Uterus (tissue), 4 donors: ENCODE data around the gene ADRA2C. TPM values are rescaled to one million over a fixed set of nuclear protein-coding genes. Genes with fewer than 3 reads are reported as not detected.

Source experiments
- DNase-seq, 2 donors: peaks; one replicate each; pipeline ENCODE4 v3.0.0-alpha.2; 2019 to 2020
- H3K27ac ChIP-seq, 2 donors: fragments of 200-600 bp; sonication (generic); 1 replicate in 1 of 2; 2 replicates in 1 of 2; pipeline ENCODE4 v1.5.1; 2016 to 2018
- H3K27me3 ChIP-seq, 2 donors: fragments of 200-600 bp; sonication (generic); one replicate each; pipeline ENCODE4 v1.5.1; 2018 to 2019; ENCODE audit warnings: control low read depth in 1 of 2
- H3K36me3 ChIP-seq, 2 donors: fragments of 200-600 bp; sonication (generic); one replicate each; pipeline ENCODE4 v1.5.1; 2019; ENCODE audit warnings: control low read depth in 1 of 2
- H3K4me1 ChIP-seq, 2 donors: fragments of 200-600 bp; sonication (generic); one replicate each; pipeline ENCODE4 v1.5.1; 2018 to 2019; ENCODE audit warnings: control low read depth in 1 of 2
- H3K4me3 ChIP-seq, 2 donors: fragments of 200-600 bp; sonication (generic); 1 replicate in 1 of 2; 2 replicates in 1 of 2; pipeline ENCODE4 v1.5.1; 2018 to 2019; ENCODE audit warnings: mild to moderate bottlenecking in 1 of 2
- H3K9me3 ChIP-seq, 2 donors: fragments of 200-600 bp; sonication (generic); one replicate each; pipeline ENCODE4 v1.5.1; 2019; ENCODE audit warnings: control low read depth in 1 of 2
- CTCF ChIP-seq, 4 experiments: fragments of 200-600 bp in 2 of 4; fragments of 450-650 bp in 2 of 4; sonication (generic) in 2 of 4; IDR thresholded peaks; one replicate each; pipeline ENCODE4 v1.5.1; 2016 to 2019; ENCODE audit warnings: antibody characterized with exemption in 4 of 4, mild to moderate bottlenecking in 2 of 4, moderate library complexity in 1 of 4
- POLR2A ChIP-seq, 2 donors: fragments of 450-650 bp; IDR thresholded peaks; one replicate each; pipeline ENCODE4 v1.6.1; 2016; ENCODE audit warnings: antibody characterized with exemption in 2 of 2, mild to moderate bottlenecking in 1 of 2, moderate library complexity in 1 of 2
- intact Hi-C: fragments of 100-400 bp; cut with DNase I; formaldehyde crosslinking; loops from one replicate; pipeline ENCODE4 v1.15.1; 2023; ENCODE audit warnings: low total_unique reads
- total RNA-seq, 4 donors: library from RNA; depleted of rRNA in 3 of 4; stranded (reverse); fragments of >200 nt in 3 of 4; gene quantifications; one replicate each; pipeline versions ENCODE4 v1.1.0 to v1.2.4, GENCODE V29; 2014 to 2023
- donor health status: DM: yes; HTN: yes; CAD: no.

ADRA2C gene
- total RNA-seq, 4 donors from 2014 or later, result 4.1 to 75.0 (median 24.7) TPM

DNA sequence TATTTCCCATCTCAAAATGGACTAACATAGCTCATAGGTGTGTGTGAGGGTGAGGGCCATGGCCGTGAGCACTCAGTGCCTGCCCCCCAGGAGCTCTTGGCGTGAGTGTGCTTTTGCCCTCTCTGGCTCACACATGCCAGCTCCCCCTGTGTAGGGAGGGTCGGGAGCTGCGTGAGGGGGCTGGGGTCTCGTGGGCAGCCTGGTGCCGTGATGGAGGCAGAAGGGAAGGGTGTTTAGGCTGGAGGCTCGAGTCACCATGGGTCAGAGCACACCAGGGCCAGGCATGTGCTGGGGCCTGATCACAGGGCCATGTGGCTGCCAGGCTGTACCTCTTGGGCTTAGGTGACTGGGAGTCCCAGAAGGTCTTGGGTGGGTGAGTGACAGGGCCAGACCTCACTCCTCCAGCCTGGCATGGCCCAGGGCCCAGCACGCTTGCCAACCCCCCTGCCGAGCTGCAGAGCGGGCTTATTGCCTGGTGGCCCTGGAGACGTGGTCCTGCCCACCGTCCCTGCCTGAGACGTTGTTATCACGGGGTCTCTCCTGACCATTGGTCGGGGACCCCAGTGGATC lies 44.0 kb downstream of the ADRA2C start:
- TF ChIP-seq CTCF (IDR thresholded peaks at IDR 0.05), result no peak
- no peak for TF ChIP-seq POLR2A (IDR thresholded peaks at IDR 0.05)
- Histone ChIP-seq H3K36me3 (no peaks in the 10 kb centered on the region), H3K27ac (no peak overlapping the region), H3K4me3 (no peak overlapping the region), H3K27me3 (no peaks in the 10 kb centered on the region), H3K9me3 (no peaks in the 10 kb centered on the region), H3K4me1 (no peaks in the 10 kb centered on the region)
- no peak for DNase-seq
- intact Hi-C loops, result no loop called here

GRCh38 chr4:3810796-3811485 lies 44.8 kb downstream of the ADRA2C start:
- TF ChIP-seq POLR2A (IDR thresholded peaks at IDR 0.05), result no peak
- TF ChIP-seq CTCF (IDR thresholded peaks at IDR 0.05), result no peak
- Histone ChIP-seq H3K4me3 (no peak overlapping the region), H3K4me1 (no peaks in the 10 kb centered on the region), H3K27ac (no peak overlapping the region), H3K27me3 (no peaks in the 10 kb centered on the region), H3K36me3 (no peaks in the 10 kb centered on the region), H3K9me3 (no peaks in the 10 kb centered on the region)
- intact Hi-C loops, result no loop called here
- no peak for DNase-seq

DNA sequence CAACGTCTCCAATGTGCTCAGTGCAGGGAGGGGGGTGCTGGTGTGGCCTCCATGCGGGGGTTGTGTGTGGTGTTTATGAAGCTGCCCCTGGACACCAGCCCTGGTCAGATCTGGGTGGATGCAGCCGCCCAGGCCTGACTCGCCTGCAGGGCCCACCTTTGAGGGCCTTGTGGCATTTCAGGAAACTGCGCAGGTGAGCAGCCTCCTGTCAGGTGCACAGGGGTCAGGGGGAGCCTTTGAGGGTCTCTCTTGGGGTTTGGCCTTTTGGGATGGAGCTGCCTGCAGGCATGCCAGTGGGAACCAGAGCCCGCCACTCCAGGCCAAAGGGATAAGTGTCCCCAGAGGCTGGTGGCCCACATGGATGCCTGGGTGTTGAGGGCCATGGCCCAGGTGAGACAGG lies 45.4 kb downstream of the ADRA2C start:
- H3K4me1 ChIP-seq, result no peaks in the 10 kb centered on the region
- intact Hi-C loops, result no loop called here
- no peak overlapping the region for H3K4me3 ChIP-seq
- no peak for DNase-seq
- H3K27me3 ChIP-seq, result no peaks in the 10 kb centered on the region
- no peak overlapping the region for H3K27ac ChIP-seq
- TF ChIP-seq POLR2A (IDR thresholded peaks at IDR 0.05) (no peak), CTCF (IDR thresholded peaks at IDR 0.05) (no peak)
- H3K9me3 ChIP-seq, result no peaks in the 10 kb centered on the region
- no peaks in the 10 kb centered on the region for H3K36me3 ChIP-seq

DNA sequence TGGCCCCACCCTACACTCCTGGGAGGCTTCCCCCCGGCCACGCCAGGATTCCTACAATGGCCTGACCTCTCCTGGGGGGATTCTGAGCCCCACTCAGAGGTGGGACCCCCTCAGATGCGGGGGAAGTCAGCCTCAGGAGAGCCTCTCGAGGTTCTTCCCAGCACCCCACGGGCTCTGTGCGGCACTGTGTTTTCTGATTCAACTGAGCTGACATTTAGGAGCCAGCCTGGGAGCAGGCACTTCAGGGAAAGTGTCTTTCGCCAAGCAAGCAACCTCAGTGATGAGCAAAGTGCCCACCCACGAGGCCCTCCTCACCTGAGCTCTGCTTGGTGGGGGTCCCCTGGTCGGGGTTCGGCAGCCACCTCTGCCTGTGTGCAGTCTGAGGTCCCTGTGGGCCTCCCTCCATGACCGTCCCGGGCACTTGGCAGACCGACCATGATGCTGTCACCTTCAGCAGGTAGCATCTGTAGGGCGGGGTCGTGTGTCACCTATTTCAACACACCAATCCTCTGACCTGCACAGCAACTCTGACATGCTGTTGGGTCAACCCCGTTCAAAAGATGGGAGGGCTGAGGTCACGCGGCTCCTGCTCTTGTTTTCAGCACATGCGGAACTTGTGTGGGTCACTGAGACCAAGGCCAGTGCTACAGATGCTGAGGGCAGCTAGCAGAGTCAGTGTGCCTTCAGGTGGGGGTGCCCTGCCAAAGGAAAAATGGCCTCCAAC lies 46.2 kb downstream of the ADRA2C start:
- H3K9me3 ChIP-seq, result no peaks in the 10 kb centered on the region
- no peak for DNase-seq
- no peaks in the 10 kb centered on the region for H3K27me3 ChIP-seq
- no peaks in the 10 kb centered on the region for H3K36me3 ChIP-seq
- TF ChIP-seq POLR2A (IDR thresholded peaks at IDR 0.05) (no peak), CTCF (IDR thresholded peaks at IDR 0.05) (no peak)
- intact Hi-C loops, result no loop called here
- no peaks in the 10 kb centered on the region for H3K4me1 ChIP-seq
- no peak overlapping the region for H3K27ac ChIP-seq
- H3K4me3 ChIP-seq, result no peak overlapping the region
